IPS-11a (cell line): ENCODE measurements around the gene FKBP6.
"Not testable (repeated sequence)": the region's sequence is repeated elsewhere in the genome, so short reads cannot be mapped to it uniquely, and the experiment has no call there.

Experiments
- H3K4me3 ChIP-seq: one replicate; pipeline ENCODE4 v1.5.1; 2013; ENCODE audit warnings: low read depth, low read length, control low read depth

Gene FKBP6, protein sequence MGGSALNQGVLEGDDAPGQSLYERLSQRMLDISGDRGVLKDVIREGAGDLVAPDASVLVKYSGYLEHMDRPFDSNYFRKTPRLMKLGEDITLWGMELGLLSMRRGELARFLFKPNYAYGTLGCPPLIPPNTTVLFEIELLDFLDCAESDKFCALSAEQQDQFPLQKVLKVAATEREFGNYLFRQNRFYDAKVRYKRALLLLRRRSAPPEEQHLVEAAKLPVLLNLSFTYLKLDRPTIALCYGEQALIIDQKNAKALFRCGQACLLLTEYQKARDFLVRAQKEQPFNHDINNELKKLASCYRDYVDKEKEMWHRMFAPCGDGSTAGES

DNA sequence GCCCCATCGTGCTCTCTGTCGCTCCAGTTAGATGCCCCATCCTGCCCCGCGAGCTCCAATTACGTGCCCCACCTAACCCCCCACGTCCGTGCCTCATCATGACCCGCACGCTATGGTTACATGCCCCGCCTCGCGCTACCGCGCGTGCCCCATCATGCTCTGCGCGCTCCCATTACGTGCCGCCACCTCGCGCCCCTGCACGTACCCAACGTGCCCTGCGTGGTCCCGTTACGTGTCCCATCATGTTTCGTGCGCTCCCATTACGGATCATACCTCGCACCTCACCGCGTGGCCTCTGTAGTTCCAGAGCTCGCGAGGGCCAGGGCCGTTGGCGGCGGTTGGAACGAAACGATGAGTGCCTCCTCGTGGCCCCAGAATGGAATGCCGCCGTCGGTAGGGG is at the start of gene FKBP6, which contains the start of gene TRIM50:
Gene FKBP6 (plus strand): TSS at position 240 of the 400 bp plus-strand sequence. CDS start 268 bp downstream, outside the sequence.
Gene TRIM50 (minus strand): TSS at position 161 of the 400 bp plus-strand sequence. CDS start 3,295 bp downstream, outside the sequence.
- H3K4me3 ChIP-seq, result not testable (repeated sequence)

DNA sequence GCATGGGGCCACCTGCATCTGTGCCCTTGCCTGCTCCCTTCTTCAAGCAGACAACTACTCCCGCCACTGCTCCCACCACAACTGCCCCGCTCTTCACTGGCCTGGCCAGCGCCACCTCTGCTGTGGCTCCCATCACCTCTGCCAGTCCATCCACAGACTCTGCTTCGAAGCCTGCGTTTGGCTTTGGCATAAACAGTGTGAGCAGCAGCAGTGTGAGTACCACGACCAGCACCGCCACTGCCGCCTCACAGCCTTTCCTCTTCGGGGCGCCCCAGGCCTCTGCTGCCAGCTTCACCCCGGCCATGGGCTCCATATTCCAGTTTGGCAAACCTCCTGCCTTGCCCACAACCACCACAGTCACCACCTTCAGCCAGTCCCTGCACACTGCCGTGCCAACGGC is 30.7 kb upstream of the FKBP6 start:
- not testable (repeated sequence) for H3K4me3 ChIP-seq

DNA sequence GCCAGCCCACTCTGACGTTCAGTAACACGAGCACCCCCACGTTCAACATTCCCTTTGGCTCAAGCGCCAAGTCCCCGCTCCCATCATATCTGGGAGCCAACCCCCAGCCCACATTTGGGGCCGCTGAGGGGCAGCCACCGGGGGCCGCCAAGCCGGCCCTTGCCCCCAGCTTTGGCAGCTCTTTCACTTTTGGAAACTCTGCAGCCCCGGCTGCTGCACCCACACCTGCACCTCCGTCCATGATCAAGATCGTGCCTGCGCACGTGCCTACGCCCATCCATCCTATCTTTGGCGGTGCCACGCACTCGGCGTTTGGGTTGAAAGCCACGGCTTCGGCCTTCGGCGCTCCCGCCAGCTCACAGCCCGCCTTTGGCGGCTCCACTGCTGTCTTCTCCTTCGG is 30.3 kb upstream of the FKBP6 start:
- H3K4me3 ChIP-seq, result not testable (repeated sequence)

DNA sequence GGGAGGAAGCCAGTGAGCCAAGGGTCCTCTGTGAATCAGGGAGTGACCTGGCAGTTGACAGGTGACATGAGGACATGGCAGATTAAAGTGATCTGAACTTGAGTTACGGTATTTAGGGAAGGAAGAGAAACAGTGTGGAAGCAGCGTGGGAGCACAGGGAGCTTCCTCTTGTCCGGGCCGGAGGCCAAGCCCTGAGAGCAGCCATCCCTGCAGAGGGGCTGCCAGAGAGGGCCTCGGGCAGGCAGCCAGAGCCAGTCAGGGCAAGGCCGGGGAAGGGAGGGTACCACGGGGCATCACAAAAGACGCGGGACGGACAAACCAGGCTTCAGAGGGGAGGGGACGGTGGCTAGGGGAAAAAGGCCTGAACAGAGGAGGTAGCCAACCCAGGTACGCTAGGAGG is 28.1 kb upstream of the FKBP6 start:
- not testable (repeated sequence) for H3K4me3 ChIP-seq

DNA sequence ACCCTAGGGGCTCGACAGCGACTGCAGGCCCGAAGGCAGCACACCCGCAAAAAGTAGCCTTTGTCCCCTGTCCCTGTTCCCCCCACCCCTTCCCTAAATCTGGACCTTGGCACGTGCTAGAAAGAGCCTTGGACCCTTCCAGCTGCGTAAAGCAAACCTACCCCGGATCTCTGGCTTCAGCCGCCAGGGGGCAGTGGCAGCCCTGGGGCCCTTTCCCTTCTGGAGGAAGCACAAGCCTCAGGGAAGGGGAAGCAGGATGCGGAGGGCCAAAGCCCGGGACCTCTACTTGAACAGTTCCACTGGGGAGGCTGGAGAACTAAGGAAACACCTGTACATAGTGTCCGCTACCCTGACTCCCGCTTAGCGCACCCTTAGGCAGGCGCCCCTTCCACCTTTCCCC is 26.9 kb upstream of the FKBP6 start:
- not testable (repeated sequence) for H3K4me3 ChIP-seq

DNA sequence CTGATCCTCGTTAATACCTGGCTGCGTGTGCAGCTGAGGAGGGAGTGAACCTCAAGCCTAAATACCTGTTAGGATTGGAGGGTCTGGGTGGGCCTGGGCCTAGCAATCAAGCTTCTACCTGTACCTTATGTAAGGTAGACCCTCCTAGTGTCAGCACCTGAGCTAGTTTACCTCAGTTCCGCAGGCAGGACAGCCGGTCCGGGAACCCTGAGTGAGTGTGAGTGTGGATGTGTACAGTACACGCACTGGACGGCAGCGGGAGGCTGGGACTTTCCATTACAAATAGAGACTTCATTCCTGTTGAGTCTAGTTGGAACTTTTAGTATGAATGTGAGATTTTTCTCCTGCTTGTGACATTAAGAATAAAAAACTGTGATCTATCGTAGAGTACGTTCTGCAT is 25.1 kb upstream of the FKBP6 start:
- H3K4me3 ChIP-seq, result not testable (repeated sequence)

DNA sequence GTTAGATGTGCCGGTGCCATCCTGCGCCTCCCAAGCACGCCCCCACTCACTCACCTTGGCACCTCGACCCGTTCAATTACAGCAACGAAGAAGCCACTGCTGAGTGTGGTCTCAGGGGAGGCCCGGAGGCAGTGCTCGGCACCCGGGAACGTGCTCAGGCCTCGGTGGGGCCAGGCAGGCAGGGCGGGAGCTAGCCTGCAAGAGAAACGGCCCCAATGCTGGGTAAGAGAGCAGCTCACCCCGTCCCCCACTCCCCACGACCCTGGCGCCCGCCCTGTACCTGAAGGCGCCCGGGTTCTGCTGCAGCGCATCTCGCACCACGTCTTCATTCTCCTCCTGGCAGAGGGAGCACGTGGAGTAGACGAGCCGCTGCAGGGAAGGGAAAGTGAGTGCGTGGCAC is 24.4 kb upstream of the FKBP6 start:
- no peak overlapping the region for H3K4me3 ChIP-seq

DNA sequence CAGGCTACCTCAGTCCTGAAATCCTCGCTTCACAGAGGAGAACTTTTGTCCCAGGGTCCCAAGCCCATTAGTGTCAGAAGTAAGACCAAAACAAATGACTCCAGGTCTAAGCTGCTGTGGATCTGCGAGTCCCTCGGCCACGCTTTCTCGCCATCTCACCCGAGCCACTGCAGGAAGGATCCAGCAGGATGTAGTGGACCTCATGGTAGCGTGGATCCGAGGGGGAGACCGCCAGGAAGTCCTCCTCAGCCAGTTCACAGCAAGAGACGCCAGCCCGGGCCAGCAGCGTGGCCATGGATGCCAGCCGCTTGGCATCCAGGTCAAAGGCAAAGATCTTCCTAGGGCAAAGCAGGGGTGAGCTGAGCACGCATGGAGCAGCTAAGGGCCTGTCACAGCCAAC is 23.9 kb upstream of the FKBP6 start:
- no peak overlapping the region for H3K4me3 ChIP-seq

DNA sequence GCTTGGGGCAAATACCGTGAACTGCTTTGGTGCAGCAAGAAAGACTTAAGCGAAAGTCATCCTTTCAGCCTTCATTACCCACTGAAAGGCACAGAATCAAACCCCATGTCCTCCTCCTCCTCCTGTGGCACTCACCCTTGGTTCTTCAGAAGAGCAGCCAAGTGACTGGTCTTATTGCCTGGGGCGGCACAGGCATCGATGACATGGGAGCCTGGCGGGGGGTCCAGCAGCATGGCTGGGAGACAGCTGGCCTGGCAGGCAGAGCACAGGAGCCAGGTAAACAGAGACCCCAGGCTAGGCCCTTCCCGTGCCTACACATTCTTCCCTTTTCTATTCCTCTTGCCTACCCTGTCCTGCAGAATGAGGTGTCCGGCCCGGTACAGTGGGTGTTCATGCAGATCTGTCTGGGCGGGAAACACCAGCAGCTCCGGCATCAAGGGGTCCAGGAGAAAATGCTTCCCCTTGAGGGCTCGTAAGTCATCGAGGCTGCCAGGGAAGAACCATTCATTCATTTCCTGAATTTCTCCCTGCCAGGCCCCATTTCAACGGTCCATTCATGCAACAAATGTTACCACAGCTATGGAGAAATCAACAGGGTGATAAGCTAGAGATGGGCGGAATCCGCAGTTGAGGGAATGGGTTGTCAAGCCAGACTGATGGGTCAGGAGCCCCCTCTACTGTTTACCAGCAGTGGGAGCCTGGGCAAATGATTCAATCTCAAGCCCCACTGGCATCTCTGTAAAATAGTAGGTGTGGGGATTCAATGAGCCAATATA is 23.2 kb upstream of the FKBP6 start:
- not testable (repeated sequence) for H3K4me3 ChIP-seq

DNA sequence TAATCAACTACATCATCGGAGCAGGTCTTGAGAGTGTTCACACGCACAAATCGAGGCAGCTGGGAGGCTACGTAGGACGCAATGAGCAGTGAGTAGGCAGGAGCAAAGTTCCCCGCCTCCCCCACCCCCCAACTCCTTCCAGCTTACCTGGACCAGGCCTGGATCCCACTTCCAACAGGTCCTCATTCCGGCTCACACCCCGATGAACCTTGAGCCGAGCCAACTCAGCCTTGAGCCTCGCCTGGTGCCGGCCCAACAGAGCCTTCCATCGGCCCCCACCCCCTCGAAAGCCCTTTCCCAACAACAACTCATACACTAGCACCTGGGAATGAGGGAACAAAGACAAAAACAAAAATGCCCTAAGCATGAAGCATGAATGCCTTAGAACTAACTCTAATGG is 20.5 kb upstream of the FKBP6 start:
- peak overlapping the region; percentile 76 for H3K4me3 ChIP-seq

DNA sequence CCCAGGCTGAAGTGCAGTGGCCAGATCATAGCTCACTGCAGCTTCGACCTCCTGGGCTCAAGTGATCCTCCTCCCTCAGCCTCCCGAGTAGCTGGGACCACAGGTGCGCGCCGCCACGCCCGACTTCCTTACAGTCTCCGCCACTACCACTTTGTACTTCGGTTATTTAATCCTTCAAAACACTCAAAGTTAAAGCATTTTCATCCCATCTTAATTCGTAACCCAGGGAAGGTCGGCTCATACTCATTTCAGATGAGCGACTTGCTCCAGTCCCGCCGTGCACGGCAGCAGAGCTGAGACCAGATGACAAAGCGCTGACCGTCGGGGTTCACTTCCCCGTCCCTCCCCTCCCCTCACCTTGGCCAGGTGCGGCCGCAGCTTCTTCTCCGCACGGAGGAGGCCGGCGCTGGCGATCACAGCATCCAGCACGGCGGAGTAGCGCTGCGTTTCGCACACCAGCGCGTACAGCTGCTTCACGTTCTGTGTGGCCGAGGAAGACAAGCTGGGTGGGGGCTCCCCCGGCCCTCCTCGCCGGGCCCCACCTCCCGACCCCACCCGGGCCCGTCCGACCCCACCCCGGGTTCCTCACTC is 19.8 kb upstream of the FKBP6 start:
- H3K4me3 ChIP-seq, result peak overlapping the region; percentile 76

DNA sequence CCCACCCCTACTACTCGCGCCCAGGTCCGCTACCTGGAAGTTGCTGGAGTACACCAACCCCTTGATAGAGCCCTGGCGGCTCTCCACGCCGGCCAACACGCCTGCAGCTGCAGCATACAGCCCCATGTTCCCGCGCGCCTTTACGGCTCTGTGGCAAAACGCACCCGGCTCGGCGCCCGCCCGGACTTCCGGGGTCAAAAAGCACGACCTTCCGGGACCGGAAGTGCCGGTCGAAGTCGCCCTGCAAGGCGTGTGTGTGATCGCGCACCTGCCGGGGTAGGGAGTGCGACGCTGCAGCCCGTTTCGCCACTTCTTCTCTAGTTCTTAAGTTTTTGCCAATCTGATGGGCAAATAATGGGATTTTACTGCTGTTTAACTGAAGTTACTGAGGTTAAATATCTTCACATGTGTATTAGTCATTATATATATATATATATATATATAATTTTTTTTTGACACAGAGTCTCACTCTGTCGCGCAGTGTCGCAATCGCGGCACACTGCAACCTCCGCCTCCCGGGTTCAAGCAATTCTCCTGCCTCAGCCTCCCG is 19.2 kb upstream of the FKBP6 start, which contains the start of gene NSUN5:
Gene NSUN5 (minus strand): TSS at position 162 of the 550 bp plus-strand sequence. CDS start 36 bp downstream, at position 126.
- peak within 1 kb of the TSS; percentile 76 for H3K4me3 ChIP-seq

DNA sequence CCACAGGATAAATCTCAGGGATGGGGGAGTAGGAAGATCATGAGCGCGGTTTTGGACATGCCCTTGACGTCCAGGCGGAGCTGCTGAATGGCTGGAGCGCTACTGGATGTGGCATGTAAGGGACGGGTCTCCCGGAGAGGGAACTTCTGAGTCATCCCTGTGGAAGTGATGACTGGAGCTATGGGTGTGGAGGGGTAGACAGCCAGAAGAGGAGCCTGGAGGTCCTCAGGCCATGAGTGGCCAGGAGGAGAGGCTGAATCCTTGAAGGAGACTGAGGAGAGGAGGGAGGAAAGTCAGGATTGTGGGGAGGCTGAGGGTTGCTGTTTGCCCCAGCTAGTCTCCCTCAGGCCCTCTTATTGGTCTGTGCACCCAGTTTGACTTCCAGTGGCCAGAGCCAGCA is 16.5 kb upstream of the FKBP6 start:
- not testable (repeated sequence) for H3K4me3 ChIP-seq

DNA sequence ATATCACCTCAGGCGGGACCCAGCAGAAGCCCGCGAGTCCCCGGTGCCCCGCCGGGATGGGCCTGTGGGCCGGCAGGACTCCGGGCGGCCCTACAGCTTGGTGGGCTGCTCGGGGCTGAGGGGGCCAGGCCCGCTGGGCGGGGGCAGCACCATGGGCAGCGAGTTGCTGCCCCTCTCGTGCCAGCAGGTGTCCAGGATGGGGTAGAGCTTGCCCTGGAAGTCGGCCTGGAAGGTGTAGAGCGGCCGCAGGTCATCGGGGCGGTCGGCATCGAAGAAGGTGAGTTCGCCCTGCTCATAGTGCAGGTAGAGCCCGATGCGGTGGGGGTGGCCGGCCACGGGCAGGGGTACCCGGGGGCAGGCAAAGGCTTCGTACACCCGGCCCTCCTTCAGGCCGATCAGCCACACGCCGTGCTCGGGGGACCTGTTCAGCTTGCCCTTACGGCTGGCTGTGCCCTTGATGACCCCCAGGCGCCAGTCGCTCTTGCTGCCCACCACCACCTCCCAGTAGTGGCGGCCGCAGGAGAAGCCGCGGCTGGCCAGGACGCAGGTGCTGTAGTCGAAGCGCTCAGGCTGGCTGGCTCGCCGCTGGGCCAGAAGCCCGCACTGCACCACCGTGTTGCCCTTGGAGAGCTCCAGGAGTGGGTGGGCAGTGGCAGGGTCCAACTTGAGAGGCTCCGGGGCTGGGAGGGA is 15.0 kb upstream of the FKBP6 start:
- no peak overlapping the region for H3K4me3 ChIP-seq

DNA sequence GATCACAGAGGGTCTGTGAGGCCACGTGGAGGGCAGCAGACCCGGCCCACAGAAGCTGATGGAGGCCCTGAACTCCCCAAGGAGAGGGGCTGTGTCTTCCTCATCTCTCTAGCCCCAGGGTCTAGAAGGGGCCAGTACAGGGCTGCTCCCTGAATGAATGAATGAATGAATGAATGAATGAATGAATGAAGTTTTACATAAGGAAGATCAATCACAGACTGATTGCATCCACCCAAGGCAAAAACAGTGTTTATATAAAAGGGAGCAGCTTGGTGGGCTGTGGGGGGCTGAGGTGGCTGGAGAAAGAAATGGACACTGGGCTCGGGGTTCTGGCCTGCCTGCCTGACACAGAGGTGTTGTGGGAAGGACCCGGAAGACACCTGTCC is 14.4 kb upstream of the FKBP6 start:
- no peak overlapping the region for H3K4me3 ChIP-seq

DNA sequence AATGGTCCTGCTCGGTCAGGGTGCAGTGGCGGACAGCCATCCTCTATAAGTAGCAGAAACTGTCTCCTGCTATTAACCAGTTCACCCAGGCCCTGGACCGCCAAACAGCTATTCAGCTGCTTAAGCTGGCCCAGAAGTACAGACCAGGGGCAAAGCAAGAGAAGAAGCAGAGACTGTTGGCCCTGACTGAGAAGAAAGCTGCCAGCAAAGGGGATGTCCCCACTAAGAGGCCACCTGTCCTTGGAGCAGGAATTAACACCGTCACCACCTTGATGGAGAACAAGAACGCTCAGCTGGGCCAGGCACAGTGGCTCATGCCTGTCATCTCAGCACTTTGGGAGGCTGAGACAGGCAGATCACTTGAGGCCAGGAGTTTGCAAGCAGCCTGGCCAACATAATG is 13.7 kb upstream of the FKBP6 start:
- H3K4me3 ChIP-seq, result no peak overlapping the region

DNA sequence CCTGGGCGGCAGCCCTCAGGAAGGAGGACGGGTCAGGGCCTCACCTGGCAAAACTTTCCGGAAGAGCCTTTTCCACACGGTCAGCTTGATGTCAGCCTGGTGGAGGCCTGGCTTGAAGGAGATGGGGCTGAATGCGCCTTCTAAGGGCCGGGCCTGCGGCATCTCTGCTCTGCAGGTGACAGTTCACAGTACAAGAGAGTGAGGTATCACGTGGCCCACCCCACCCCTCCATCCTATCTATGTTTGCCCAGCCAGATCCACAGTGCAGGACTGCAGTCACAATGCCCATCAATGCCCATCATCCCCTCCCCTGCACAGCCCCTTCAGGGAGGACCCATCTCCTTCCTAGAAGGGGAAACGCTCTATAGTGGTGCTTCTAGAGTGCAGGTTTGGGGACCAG is 11.4 kb upstream of the FKBP6 start:
- H3K4me3 ChIP-seq, result no peak overlapping the region

DNA sequence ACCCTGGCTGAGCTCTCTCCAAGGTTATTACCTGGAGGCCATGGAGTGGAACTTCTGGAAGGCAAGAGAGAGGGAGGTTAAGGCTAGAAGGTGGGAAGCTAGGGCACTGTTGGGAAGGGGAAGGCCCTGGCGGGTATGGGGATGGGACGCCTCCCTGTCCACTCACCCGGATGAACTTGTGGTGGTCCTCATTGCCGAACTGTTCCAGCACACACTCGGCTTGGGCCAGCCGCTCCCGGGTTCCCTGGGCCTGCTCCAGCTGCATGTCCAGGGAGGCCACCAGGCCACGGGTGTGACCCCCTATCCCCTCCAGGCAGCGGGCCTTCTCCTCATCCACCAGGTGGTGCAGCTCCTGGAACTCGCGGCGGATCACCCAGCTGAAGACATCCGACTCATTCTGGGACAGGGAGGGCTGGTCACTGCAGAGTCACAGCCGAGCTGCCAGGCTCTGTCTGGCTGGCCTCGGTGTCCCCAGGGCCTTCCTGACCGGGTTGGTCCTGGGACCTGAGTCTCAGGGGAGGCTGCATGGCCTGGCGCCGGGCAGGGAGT is 9.2 kb upstream of the FKBP6 start:
- not testable (repeated sequence) for H3K4me3 ChIP-seq

DNA sequence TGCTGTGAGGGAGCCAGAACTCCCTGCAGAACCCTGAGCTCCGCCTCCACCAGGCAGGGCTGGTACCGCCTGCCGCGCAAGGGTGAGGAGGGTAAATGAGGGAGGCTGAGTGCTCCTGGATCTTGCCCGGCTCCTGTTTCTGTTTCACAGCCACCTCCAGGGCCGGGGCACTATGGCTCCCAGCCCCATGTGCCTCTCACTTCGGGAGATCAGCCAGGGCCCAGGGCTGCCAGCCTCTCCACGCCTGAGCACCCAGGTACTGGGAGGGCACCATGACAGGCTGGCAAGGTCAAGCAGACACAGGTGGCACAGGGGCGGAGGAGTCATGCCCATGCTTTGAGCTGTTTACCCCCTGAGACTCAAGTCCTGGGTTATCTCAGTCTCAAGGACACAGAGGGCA is 8.4 kb upstream of the FKBP6 start:
- not testable (repeated sequence) for H3K4me3 ChIP-seq

DNA sequence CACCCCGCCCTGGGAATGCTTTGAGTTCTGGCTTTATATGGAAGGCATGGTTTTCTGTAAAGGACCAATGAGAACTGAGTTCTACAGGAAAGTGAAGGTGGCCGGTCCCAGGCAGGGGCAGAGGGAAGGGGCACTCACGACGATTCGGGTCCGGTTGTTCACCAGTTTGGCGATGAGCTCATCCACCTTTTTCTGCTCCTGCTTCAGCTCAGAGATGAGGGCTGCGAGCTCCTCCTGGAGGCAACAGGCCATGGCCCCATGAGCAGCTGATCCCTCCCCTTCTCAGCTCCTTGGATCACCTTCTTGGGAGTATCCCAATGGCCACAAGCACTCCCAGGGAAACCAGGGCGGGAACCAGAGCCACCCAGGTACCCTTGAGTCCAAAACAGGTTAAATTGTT is 8.0 kb upstream of the FKBP6 start:
- H3K4me3 ChIP-seq, result not testable (repeated sequence)
